NCI-H128 (cell line): ENCODE results near the gene GUCD1.
"Not testable (repeated sequence)": the region's sequence is repeated elsewhere in the genome, so short reads cannot be mapped to it uniquely, and the experiment has no call there.

Source experiments
- DNase-seq: peaks from one replicate; lab custom pipeline; 2025; ENCODE audit not compliant: unreplicated experiment; lab: John Stamatoyannopoulos, UW

GUCD1 gene

DNA sequence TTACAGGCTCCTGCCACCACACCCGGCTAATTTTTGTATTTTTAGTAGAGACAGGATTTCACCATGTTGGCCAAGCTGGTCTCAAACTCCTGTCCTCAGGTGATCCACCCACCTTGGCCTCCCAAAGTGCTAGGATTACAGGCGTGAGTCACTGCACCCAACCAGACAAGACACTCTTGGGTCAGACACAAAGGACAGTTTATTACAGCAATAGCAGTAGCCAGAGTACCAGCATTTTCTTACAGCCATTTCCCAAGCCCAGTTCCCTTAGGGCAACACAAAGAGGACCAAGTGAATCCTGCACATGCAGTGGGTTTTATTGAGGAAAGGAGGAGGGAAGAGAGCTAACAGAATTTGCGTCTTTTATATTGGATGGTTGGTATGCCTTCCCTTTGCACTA lies 24.0 kb downstream of the GUCD1 start:
- DNase-seq: not testable (repeated sequence)

- DNase-seq: no peak
Observed at GRCh38 chr22:24529898-24530297, 25.0 kb downstream of the GUCD1 start.

GRCh38 chr22:24526191-24526590 lies 28.7 kb downstream of the GUCD1 start:
- no peak for DNase-seq

- DNase-seq: peak; percentile 21
Observed at GRCh38 chr22:24525416-24526037, 29.4 kb downstream of the GUCD1 start.

- DNase-seq: no peak
Observed at GRCh38 chr22:24523873-24524272, 31.1 kb downstream of the GUCD1 start.

DNA sequence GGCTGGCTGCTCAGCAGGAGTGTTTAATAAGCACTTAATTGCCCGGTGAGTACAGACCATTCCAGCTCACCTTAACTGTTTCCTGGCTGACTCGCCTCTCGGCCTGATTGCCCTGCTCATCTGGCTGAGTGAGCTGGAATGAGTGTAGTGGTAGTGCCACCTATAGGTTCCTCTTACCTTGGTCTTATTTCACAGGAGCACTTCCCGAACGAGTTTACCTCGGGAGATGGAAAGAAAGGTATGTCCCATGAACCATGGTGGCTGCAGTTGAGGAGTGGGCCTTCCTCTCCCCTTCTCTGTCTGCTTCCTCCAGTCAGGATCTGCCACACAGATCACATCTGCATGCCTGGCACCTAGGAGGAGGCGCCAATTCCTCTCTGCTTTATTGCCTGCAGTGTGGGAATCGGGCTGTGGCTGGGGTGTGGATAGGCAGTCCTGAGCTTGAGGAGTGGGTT lies 33.1 kb downstream of the GUCD1 start:
- DNase-seq: peak; percentile 61

GRCh38 chr22:24519496-24519895 lies 35.4 kb downstream of the GUCD1 start:
- no peak for DNase-seq

DNA sequence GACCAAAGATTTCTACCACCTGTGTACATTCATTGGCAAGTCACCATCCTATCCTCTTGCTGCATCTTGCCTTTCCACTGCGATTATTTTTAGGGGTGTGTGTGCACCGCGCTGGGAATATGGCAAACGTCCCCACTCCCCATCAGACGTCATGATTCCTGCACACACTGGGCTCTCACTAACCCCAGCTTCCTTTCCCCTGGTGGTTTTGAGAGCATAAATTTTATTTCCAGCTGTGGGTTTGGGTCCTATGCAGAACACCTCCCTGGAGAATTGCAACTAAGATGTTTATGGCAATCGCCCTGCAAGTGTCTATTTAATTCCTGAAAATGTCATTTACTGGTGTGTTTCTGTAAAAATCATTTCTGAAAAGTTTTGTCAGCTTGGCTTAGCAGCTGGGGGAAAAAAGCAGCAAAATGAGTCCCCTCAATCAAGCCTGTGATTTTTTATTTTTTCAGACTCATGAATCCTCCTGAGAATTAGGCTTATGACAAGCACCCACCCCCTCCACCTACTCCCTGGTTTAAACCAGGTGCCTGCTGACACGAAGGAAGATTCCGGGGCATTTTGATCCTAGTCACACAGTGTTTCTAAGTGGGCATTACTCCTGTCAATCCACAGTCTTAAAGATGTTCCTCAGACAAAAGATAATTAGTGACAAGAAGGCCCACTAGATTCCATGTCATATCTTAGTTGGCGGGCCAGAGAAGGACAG lies 36.0 kb downstream of the GUCD1 start:
- DNase-seq: no peak

- no peak for DNase-seq
Observed at GRCh38 chr22:24518228-24518627, 36.7 kb downstream of the GUCD1 start.

DNA sequence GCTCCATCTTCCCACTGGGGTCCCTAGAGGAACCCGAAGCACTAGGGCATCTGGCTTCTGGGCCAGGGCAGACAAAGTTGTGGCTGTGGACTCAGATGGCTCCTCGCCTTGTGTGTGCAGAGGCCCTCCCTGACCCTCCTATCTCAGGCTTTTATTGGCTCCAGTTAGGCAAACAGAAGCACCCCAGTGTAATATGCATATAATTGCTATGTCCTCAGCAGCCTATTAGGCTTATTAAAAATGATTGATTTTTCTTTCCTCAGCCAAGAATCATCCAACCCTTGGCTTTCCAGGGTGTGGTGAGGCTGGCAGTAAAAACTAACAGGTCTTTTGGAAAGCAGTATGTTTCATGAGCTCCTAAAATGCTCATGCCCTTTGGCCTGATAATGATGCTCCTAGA lies 37.5 kb downstream of the GUCD1 start:
- no peak for DNase-seq

DNA sequence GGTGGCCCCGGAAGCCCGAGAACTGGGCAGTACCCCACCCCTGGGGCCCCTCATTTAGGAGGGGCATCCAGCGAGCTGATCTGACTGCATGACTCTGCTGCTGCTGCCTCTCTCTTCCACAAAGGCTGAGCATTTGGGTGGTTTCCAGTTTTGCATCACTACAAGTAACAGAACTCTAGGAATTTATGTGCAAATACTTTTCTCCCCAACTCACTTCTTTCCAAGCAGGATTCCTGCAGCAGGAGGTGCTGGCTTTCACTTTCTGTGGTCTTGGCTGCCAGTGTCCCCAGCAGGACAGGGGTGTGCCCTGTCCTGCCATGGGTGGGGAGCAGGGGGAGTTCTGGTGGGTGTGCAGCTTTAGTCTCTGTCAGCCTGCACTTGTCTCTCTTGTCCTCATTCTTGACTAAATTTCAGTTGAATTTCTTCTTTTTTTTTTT lies 38.6 kb downstream of the GUCD1 start:
- DNase-seq: no peak

GRCh38 chr22:24515027-24515338 lies 40.0 kb downstream of the GUCD1 start:
- DNase-seq: no peak

- DNase-seq: no peak
Observed at GRCh38 chr22:24514241-24515026, 40.5 kb downstream of the GUCD1 start.

GRCh38 chr22:24513378-24514240 lies 41.3 kb downstream of the GUCD1 start:
- DNase-seq: no peak

GRCh38 chr22:24512043-24512442 lies 42.9 kb downstream of the GUCD1 start:
- DNase-seq: no peak

GRCh38 chr22:24510637-24511625 lies 44.0 kb downstream of the GUCD1 start:
- DNase-seq: no peak

GRCh38 chr22:24507716-24508115 lies 47.2 kb downstream of the GUCD1 start:
- no peak for DNase-seq

DNA sequence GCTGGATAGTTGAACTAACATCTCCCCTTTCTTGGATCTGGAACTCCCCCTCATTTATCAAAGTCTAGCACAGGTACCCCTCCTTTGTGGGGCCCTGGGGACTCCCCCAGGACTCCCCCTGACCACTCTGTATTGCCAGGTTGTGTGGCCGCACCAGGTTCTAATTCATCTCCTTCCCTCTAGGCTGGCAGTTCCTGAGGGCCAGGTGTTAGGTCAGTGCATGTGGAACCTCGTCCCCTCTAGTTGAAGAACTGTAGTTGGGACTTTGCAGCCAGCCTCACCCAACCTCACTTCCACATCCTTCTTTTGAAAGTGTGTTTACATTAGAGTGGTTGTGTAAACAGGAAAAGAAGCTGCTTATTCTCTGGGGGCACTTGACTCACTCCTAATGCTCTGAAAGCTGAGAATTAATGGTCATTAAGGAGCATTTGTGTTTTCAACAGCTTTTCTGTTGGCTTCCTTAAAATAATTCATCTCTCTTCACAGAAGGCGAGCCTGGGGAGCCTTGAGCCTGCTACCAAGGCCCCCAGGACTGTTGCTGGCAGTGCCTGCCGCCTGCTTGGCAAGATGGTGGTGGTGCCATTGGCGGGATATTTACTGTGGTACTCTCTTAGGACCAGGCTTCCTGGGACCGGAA lies 48.0 kb downstream of the GUCD1 start:
- DNase-seq: peak; percentile 78

DNA sequence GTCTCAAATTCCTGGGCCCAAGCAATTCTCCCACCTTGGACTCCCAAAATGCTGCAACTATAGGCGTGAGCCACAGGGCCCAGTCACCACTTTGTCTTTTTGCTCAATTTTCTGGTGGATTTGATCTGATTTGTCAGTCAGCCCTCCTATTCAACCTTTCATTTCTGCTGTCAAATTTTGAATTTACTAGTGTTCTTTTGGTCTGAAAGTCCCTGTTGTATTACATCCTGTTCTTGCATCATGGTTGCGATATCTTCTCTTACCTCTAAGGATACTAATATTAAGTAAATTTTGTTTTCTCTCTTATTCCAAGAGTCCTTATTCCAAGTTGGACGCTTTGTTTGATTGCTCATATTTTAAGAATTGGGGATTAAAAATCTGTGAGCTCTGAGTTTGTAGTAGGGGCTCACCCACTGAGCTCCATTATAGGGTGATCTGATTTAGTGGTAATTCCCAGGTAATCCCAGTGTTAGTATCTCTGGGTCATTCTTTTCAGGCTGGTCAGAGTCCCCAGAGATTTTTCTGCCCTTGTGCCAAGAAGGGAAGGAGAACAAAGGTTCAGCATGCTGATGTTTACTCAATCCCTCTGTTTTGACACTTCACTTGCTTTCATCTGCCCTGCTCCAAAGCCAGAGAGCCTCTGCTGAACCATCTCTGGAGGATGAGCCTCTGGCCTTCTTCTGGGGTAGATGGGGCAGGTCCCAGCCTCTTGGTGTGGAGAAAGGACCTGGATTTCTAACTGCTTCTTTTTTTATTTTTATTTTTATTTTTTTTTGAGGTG lies 49.8 kb downstream of the GUCD1 start:
- no peak for DNase-seq
